ENCODE results near the gene SMYD5.
"Not testable (repeated sequence)": the region's sequence is repeated elsewhere in the genome, so short reads cannot be mapped to it uniquely, and the experiment has no call there.

SMYD5 gene

DNA sequence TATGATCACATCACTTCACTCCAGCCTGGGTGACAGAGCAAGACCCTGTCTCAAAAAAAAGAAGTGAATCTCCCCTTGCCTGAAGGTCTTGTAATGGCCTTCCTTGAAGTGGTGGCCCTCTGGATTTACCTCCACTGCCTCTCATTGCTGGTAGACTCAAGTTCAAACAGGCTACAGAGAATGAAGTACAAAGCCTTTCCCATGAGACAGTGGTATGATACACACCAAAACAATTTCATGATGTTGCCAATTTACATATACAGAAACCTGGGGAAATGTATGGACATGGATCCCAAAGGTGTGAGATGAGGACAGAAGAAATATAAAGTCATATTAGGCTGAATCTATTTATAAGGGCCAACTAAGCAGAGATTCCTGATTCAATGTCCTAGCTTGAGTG lies 16.5 kb upstream of the SMYD5 start:
- TF ChIP-seq, protein P1, sequence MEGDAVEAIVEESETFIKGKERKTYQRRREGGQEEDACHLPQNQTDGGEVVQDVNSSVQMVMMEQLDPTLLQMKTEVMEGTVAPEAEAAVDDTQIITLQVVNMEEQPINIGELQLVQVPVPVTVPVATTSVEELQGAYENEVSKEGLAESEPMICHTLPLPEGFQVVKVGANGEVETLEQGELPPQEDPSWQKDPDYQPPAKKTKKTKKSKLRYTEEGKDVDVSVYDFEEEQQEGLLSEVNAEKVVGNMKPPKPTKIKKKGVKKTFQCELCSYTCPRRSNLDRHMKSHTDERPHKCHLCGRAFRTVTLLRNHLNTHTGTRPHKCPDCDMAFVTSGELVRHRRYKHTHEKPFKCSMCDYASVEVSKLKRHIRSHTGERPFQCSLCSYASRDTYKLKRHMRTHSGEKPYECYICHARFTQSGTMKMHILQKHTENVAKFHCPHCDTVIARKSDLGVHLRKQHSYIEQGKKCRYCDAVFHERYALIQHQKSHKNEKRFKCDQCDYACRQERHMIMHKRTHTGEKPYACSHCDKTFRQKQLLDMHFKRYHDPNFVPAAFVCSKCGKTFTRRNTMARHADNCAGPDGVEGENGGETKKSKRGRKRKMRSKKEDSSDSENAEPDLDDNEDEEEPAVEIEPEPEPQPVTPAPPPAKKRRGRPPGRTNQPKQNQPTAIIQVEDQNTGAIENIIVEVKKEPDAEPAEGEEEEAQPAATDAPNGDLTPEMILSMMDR (IDR thresholded peaks at IDR 0.05; ENCODE audit: low read depth, low read length) = no peak
- H3K4me3 ChIP-seq (ENCODE audit: low read depth, low read length) = no peak overlapping the region

DNA sequence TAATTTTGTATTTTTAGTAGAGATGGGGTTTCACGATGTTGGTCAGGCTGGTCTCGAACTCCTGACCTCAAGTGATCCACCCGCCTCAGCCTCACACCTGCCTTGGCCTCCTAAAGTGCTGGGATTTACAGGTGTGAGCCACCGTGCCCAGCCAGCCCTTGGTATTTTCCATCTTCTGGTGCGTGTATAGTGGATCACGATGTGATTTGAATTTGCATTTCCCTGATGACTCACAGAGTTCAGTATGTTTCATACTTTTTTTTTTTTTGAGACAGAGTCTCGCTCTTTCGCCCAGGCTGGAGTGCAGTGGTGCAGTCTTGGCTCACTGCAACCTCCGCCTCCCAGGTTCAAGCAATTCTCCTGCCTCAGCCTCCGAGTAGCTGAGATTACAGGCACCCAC lies 13.8 kb upstream of the SMYD5 start:
- H3K4me3 ChIP-seq (ENCODE audit: low read depth, low read length) = not testable (repeated sequence)

DNA sequence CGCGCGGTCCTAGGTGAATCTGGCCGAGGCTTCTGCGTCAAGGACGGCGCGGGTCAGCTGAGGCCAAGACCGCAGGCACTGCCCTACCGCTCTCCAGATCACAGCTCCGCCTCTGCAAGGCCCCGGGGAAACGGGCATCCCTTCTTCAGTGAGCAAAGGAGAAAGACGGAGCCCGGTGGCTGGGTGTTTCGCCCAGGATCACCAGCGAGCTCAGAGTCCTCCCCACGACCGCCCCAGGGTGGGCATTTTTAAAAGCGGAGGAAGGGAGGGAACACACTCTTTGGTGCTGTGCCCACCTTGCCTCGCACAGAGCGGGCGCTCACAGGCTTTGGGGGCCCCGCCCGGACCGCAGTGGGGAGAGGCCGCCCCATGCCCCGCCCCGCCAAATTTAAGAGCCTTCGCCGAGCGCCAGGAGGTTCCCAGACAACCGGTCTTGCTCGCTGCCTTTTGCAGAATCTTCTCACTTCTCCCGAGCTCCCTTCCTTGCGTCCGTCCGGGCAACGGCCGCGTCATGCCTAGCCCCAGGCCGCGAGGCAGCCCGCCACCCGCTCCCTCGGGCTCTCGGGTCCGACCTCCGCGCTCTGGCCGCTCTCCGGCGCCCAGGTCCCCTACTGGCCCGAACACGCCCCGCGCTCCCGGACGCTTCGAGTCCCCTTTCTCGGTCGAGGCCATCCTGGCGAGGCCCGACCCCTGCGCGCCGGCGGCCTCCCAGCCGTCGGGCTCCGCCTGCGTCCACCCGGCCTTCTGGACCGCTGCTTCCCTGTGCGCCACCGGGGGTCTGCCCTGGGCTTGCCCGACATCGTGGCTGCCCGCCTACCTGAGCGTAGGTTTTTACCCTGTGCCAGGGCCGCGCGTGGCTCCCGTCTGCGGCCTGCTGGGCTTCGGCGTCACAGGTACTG lies 11.6 kb upstream of the SMYD5 start, which contains the start of gene NOTO:
Gene NOTO, plus strand, starts transcription at position 419 of the 899 bp plus-strand sequence. Its CDS starts 93 bp downstream, at position 512.
- H3K4me3 ChIP-seq (ENCODE audit: low read depth, low read length) = peak within 1 kb of the TSS; percentile 27; the same call in 1 of the 2 replicates

DNA sequence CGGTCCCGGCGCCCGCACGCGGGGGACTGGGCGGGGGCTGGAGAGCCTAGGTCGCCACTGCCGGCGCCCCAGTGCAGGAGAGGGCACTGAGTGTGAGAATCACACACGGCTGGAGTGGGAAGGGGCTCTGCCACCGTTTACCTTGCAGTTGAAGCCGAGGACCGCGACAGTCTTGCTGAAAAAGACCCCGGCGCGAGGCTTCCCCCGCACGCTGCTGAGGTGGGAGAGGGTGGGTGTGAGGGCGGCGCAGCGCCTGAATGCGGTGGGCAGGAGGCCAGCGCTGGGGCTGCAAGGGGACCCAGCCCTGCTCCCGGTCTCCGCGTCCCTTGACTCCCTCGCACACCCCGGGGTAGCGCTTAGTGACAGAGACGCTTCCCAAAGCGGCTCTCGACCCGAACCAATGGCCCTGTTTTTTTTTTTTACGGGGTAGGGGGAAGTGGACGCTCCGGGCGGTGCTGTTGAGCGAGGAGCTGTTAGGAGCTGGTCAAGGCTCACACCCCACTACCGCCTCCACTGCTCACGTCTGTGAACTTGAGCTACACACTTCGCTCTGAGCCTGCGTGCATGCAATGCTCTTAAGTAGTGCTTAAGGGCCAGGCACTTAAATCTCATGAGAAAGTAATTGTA lies 10.9 kb upstream of the SMYD5 start:
- TF ChIP-seq, protein P1 (IDR thresholded peaks at IDR 0.05; ENCODE audit: low read depth, low read length) = no peak
- no peak overlapping the region for H3K4me3 ChIP-seq (ENCODE audit: low read depth, low read length)

More for the DNA sequence above, 11.6 kb upstream of the SMYD5 start, which contains the start of gene NOTO:
- TF ChIP-seq, protein P1 (IDR thresholded peaks at IDR 0.05; ENCODE audit: low read depth, low read length) = no peak

DNA sequence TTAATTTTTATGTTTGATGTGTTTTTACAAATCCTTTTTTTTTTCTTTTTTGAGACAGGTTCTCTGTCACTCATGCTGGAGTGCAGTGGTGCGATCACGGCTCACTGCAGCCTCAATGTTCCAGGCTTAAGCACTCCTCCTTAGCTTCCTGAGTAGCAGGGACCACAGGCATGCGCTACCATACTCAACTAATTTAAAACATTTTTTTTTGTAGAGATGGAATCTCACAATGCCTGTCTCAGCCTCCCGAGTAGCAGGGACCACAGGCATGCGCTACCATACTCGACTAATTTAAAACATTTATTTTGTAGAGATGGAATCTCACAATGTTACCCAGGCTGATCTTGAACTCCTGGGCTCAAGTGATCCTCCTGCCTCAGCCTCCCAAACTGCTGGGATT lies 8.4 kb upstream of the SMYD5 start:
- no peak overlapping the region for H3K4me3 ChIP-seq (ENCODE audit: low read depth, low read length)
- TF ChIP-seq, protein P1 (IDR thresholded peaks at IDR 0.05; ENCODE audit: low read depth, low read length) = no peak

DNA sequence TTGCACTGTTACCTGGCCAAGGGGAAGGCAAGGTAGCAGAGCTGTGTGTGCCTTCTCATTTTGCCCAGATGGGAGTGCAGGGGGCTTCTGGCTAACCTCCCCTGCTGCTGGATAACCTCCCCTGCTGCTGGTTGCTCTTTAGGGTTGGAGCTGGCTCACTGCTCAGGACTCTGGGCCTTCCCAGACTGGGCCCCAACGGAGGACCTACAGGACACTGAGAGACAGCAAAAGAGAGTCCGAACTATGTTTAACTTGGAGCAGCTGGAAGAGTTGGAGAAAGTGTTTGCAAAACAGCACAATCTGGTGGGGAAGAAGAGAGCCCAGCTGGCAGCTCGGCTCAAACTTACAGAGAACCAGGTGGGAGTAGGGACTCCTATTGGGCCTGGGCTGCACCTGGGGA lies 5.8 kb upstream of the SMYD5 start:
- H3K4me3 ChIP-seq (ENCODE audit: low read depth, low read length) = no peak overlapping the region
- TF ChIP-seq, protein P1 (IDR thresholded peaks at IDR 0.05; ENCODE audit: low read depth, low read length) = no peak

DNA sequence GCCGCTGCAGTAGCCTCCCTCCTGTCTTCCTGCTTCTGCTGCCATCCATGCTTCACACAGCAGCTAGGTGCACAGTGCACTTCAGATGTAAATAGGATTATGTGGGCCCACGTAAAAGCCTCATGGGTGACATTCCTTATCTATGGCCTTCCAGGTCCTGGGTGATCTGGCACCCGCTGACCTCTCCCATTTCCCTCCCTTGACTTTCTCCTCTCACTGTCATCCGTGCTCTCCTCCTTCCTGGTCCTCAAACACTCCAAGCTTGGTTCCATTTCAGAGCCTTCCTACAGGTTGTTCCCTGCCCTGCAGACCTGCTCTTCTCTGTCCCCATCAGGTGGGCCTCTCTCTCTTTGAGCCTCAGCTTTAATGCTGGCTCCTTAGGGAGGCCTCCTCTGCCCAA lies 4.0 kb upstream of the SMYD5 start:
- no peak overlapping the region for H3K4me3 ChIP-seq (ENCODE audit: low read depth, low read length)
- TF ChIP-seq, protein P1 (IDR thresholded peaks at IDR 0.05; ENCODE audit: low read depth, low read length) = no peak

Measured in WI38 (cell line).